Progenitor cell of endocrine pancreas (in vitro differentiated cells): ENCODE results near the gene NEUROD2. TPM values are rescaled to one million over a fixed set of nuclear protein-coding genes. Genes with fewer than 3 reads are reported as not detected.

Experiments used
- DNase-seq: peaks from one replicate; pipeline ENCODE4 v3.0.0; 2021; ENCODE audit warnings: low spot score; ENCODE audit not compliant: unreplicated experiment
- H3K27ac Mint-ChIP-seq: 2 replicates; pipeline ENCODE4 v1.8.0; 2021; ENCODE audit warnings: mild to moderate bottlenecking, moderate library complexity, mixed read lengths
- H3K27me3 Mint-ChIP-seq: 2 replicates; pipeline ENCODE4 v1.8.0; 2021; ENCODE audit warnings: mixed read lengths
- H3K36me3 Mint-ChIP-seq: 2 replicates; pipeline ENCODE4 v1.8.0; 2022; ENCODE audit warnings: mixed read lengths; ENCODE audit not compliant: insufficient read depth
- H3K4me1 Mint-ChIP-seq: 2 replicates; pipeline ENCODE4 v1.8.0; 2021; ENCODE audit warnings: low read depth, mixed read lengths
- H3K4me3 Mint-ChIP-seq: 2 replicates; pipeline ENCODE4 v1.8.0; 2021; ENCODE audit warnings: low read depth, mild to moderate bottlenecking, moderate library complexity, mixed read lengths
- H3K9me3 Mint-ChIP-seq: 2 replicates; pipeline ENCODE4 v1.8.0; 2021; ENCODE audit warnings: low read depth, mixed read lengths
- CTCF ChIP-seq: fragments of 200-600 bp; sonication (generic); IDR thresholded peaks from one replicate; pipeline ENCODE4 v1.5.0; 2021; ENCODE audit warnings: antibody characterized with exemption, mild to moderate bottlenecking; ENCODE audit not compliant: unreplicated experiment
- total RNA-seq: library from RNA; stranded (reverse); gene quantifications from 2 replicates; pipeline ENCODE4 v1.2.1, GENCODE V29; 2021

NEUROD2 gene
- total RNA-seq, 1 donor from 2014 or later = not detected

GRCh38 chr17:39629494-39629880 lies 21.8 kb upstream of the NEUROD2 start:
- DNase-seq = no peak
- TF ChIP-seq CTCF = no peak
- Mint-ChIP-seq H3K4me3 (no peak overlapping the region), H3K36me3 (no peaks in the 10 kb centered on the region), H3K27ac (no peak overlapping the region), H3K27me3 (peaks cover 61% of the 10 kb centered on the region), H3K9me3 (no peaks in the 10 kb centered on the region), H3K4me1 (peaks cover 13% of the 10 kb centered on the region)

GRCh38 chr17:39628655-39629493 lies 21.2 kb upstream of the NEUROD2 start:
- H3K27me3 Mint-ChIP-seq = peaks cover 64% of the 10 kb centered on the region
- no peaks in the 10 kb centered on the region for H3K36me3 Mint-ChIP-seq
- H3K27ac Mint-ChIP-seq = no peak overlapping the region
- H3K4me3 Mint-ChIP-seq = no peak overlapping the region
- no peak for DNase-seq
- H3K9me3 Mint-ChIP-seq = no peaks in the 10 kb centered on the region
- no peak for TF ChIP-seq CTCF
- H3K4me1 Mint-ChIP-seq = peaks cover 13% of the 10 kb centered on the region

GRCh38 chr17:39627712-39628516 lies 20.2 kb upstream of the NEUROD2 start:
- Mint-ChIP-seq H3K4me1 (peaks cover 13% of the 10 kb centered on the region), H3K9me3 (no peaks in the 10 kb centered on the region), H3K27me3 (peaks cover 71% of the 10 kb centered on the region), H3K36me3 (no peaks in the 10 kb centered on the region), H3K4me3 (peak overlapping the region; percentile 40), H3K27ac (no peak overlapping the region)
- TF ChIP-seq CTCF = no peak
- no peak for DNase-seq

- H3K27ac Mint-ChIP-seq = no peak overlapping the region
- peak overlapping the region; percentile 46 for H3K4me3 Mint-ChIP-seq
- no peak for TF ChIP-seq CTCF
- H3K4me1 Mint-ChIP-seq = peaks cover 13% of the 10 kb centered on the region
- no peaks in the 10 kb centered on the region for H3K36me3 Mint-ChIP-seq
- H3K27me3 Mint-ChIP-seq = peaks cover 71% of the 10 kb centered on the region
- no peaks in the 10 kb centered on the region for H3K9me3 Mint-ChIP-seq
- no peak for DNase-seq
Observed at GRCh38 chr17:39627047-39627711, 19.5 kb upstream of the NEUROD2 start.
